ENCODE measurements around the gene GRK2.

The GRK2 gene

DNA sequence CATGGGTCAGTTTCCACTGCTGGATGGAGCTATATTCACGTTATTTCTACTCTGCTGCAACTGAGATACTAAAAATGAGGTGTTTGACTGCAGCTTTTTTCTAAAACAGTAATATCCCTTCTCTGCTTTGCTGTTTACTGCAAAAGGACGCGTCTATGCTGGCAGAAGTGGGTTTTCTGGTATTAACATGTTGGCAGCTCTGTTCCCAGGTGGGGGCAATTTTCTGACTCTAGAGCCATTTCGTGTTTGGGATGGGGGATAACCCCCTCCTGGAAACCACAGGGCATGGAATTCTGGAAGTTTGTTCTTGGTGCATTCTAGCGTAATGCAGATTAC, 4.9 kb downstream of the GRK2 start:
- no peak overlapping the region for H3K4me3 ChIP-seq (ENCODE audit: low read depth, low read length)
- no peak for DNase-seq (ENCODE audit: low read depth, low spot score)
- TF ChIP-seq, protein P1, sequence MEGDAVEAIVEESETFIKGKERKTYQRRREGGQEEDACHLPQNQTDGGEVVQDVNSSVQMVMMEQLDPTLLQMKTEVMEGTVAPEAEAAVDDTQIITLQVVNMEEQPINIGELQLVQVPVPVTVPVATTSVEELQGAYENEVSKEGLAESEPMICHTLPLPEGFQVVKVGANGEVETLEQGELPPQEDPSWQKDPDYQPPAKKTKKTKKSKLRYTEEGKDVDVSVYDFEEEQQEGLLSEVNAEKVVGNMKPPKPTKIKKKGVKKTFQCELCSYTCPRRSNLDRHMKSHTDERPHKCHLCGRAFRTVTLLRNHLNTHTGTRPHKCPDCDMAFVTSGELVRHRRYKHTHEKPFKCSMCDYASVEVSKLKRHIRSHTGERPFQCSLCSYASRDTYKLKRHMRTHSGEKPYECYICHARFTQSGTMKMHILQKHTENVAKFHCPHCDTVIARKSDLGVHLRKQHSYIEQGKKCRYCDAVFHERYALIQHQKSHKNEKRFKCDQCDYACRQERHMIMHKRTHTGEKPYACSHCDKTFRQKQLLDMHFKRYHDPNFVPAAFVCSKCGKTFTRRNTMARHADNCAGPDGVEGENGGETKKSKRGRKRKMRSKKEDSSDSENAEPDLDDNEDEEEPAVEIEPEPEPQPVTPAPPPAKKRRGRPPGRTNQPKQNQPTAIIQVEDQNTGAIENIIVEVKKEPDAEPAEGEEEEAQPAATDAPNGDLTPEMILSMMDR (IDR thresholded peaks at IDR 0.05; ENCODE audit: low read depth, low read length): no peak
- in situ Hi-C loops (cut with HindIII; ENCODE audit: low sequenced_read_pairs): no loop called here

DNA sequence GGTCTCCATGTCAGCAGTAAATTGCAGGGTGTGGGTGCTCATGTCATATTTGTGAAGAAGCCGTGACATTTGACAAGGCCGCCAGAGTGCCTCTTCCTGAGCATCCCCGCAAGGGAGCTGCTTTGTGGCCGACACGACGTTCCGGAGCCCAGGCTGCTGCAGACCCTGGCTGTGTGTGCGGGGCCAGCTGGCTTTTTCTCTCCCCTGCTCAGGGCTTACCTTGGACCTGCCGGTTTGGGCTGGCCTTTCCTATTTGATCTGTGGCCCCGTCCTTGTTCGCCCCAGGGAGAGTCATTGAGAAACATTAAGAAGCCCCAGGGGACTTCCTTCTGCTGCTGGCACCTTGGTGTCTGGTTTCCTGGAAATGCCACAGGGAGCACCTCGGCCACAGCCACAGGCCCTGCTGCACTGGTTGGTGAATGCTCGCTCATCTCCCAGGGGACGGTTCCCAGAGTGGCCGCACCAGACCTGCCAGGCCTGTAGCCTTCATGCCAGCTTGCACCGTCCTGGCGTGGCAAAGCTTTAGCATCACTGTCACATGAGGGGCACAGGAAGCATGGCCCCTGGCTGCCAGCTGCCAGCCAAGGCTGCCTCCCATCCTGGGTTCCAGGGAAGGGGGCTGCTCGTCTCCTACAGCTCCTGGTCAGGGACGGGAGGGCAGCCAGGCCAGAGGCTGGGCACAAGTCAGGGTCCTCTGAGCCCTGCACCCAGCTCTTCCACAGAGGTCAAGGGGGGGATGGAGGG, 5.4 kb downstream of the GRK2 start:
- DNase-seq (ENCODE audit: low read depth, low spot score): no peak
- in situ Hi-C loops (cut with HindIII; ENCODE audit: low sequenced_read_pairs): no loop called here
- H3K4me3 ChIP-seq (ENCODE audit: low read depth, low read length): no peak overlapping the region
- TF ChIP-seq, protein P1 (IDR thresholded peaks at IDR 0.05; ENCODE audit: low read depth, low read length): no peak

DNA sequence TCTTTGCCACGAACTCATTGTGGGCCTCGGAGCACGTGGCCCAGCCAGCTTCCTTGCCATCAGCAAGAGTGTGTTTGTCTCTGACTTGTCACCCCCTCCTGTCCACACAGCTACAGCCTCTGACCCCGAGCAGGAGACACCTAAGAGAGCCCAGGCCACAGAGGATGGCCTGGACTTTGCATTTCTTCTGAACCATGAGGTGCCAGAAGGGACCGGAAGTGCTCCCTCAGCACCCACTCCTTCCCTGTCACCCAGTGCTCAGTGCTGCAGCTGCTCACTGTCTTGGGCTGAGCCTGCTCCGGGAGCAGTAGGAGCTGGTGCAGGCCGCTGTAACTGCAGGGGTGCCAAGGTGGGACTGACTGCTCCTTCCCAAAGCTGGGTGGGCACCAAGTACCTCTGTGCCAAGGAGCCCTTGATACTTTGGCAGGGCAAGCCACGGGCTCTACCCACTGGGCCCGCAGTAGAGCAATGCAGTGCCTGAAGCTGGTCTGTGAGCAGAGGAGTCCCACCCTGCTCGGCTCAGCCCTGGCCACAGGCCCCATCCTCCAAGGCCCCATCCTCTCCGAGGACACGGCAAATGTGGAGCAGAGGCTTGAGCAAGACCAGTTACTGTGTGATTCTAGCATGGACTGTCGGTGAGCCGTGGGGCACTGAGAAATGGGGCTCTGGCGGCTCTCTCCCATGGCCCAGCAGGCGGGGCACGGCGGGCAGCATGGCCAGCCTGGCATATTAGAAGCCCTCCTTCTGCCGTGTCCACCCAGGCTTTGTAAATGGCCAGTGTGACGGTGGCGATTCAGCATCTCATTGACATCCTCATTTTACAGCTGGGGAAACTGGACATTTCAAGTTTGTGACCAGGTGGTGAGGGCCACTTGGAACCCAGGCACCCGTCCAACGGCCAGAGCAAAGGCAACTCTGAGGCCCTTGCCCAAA, 6.3 kb downstream of the GRK2 start:
- TF ChIP-seq, protein P1 (IDR thresholded peaks at IDR 0.05; ENCODE audit: low read depth, low read length): no peak
- no peak for DNase-seq (ENCODE audit: low read depth, low spot score)
- in situ Hi-C loops (cut with HindIII; ENCODE audit: low sequenced_read_pairs): no loop called here
- no peak overlapping the region for H3K4me3 ChIP-seq (ENCODE audit: low read depth, low read length)

DNA sequence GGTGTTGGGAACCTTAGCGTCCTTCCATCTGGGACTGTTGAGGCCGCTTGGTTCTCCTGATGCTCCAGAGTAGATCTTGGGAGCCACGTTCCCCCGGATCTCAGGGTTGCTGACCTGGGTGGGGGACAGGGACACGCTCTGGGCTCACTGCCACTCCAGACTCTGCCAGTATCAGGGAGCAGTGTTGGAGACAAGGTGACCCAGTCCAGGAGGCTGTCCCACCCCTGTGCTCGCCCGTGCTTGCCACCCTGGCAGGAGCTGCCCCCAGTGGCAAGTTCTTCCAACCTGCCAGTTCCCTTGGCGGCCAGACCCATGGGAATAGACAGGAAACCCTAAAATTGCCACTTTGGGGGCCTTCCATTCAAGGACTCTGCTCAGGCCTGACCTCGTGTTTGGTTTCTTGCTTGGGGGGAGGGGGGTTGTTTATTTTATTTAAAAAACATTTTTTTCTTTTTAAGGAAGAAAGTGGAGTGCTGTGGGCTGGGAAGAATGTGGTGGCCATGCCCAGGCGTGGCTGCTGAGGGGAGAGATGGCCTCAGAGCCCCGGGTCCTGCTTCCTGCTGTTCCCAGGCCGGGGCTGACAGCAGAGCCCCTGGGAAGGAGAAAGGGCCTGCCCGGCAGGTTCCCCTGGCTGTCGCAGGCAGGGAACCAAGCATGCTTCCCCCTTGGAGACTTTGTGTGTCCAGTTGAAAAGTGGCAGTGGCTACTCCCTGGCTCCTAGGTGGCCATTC, 7.2 kb downstream of the GRK2 start:
- TF ChIP-seq, protein P1 (IDR thresholded peaks at IDR 0.05; ENCODE audit: low read depth, low read length): no peak
- in situ Hi-C loops (cut with HindIII; ENCODE audit: low sequenced_read_pairs): no loop called here
- no peak for DNase-seq (ENCODE audit: low read depth, low spot score)
- H3K4me3 ChIP-seq (ENCODE audit: low read depth, low read length): no peak overlapping the region

DNA sequence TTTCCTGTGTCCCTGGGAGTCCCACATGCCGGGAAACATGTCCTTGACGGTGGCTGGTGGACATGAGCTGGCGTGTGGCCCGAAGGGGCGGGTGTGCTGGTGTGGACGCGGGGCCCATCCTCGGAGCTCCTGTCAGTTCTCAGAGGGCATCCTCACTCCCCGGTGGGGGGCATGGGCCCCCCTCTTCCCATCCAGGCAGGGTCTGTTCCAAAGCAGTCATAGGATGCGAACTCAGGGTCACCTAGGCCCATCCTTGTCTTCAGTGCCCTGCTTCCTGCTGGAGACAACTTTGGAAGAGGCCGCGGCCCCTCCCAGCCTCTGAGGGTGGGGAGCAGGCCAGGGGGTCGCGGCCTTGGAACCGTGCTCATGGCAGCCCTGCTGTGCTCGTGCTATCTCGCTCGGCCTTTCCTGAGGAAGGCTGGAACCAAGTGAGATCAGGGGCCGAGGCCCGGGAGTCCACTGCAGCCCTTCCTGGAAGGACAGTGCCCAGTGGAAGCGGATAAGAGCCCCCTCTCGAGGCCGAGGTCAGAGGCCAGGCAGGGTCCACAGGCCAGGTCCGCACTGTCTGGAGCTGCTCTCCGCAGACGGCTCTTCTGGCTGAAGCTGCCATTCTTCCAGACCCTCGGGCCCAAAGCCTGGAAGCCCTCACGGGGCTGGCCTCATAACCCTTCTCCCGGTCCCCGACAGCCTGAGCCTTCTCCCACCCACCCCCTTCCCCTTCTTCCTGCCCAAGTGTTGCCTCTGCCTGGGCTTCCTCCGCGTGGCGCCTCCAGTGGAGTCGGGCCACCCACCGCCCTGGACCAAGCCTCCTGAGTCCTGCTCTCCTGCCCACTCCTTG, 8.7 kb downstream of the GRK2 start:
- H3K4me3 ChIP-seq (ENCODE audit: low read depth, low read length): no peak overlapping the region
- no peak for DNase-seq (ENCODE audit: low read depth, low spot score)
- in situ Hi-C loops (cut with HindIII; ENCODE audit: low sequenced_read_pairs): no loop called here
- TF ChIP-seq, protein P1 (IDR thresholded peaks at IDR 0.05; ENCODE audit: low read depth, low read length): no peak

Measured in astrocyte of the spinal cord (primary cell).